Esophagus muscularis mucosa (tissue), 4 donors: ENCODE results near the gene DEGS1. TPM values are rescaled to one million over a fixed set of nuclear protein-coding genes. Genes with fewer than 3 reads are reported as not detected.
"Not testable (repeated sequence)": the region's sequence is repeated elsewhere in the genome, so short reads cannot be mapped to it uniquely, and the experiment has no call there.

Experiments used
- DNase-seq: peaks from one replicate; pipeline ENCODE4 v3.0.0-alpha.2; 2017; ENCODE audit errors: extremely low spot score
- H3K27ac ChIP-seq, 4 donors: fragments of 200-600 bp; sonication (generic); replicated peaks in 1 of 4; 1 replicate in 3 of 4; 2 replicates in 1 of 4; pipeline ENCODE4 v1.5.1; 2016 to 2019; ENCODE audit warnings: mild to moderate bottlenecking in 1 of 4
- H3K27me3 ChIP-seq, 4 donors: fragments of 200-600 bp; sonication (generic); one replicate each; pipeline versions ENCODE4 v1.5.1 to v1.6.0; 2016 to 2019
- H3K36me3 ChIP-seq, 4 donors: fragments of 200-600 bp; sonication (generic); one replicate each; pipeline ENCODE4 v1.5.1; 2016 to 2019
- H3K4me1 ChIP-seq, 4 donors: fragments of 200-600 bp; sonication (generic); one replicate each; pipeline ENCODE4 v1.5.1; 2016 to 2019
- H3K4me3 ChIP-seq, 4 donors: fragments of 200-600 bp; sonication (generic); 1 replicate in 2 of 4; 2 replicates in 2 of 4; pipeline ENCODE4 v1.5.1; 2016 to 2019; ENCODE audit warnings: mild to moderate bottlenecking in 4 of 4, moderate library complexity in 1 of 4
- H3K9me3 ChIP-seq, 4 donors: fragments of 200-600 bp; sonication (generic); 1 replicate in 3 of 4; 2 replicates in 1 of 4; pipeline ENCODE4 v1.5.1; 2016 to 2019
- EP300 ChIP-seq: sonication (generic); formaldehyde crosslinking; IDR thresholded peaks from one replicate; pipeline ENCODE4 v1.6.1; 2017; ENCODE audit warnings: antibody characterized with exemption
- POLR2A ChIP-seq: fragments of 450-650 bp; IDR thresholded peaks from one replicate; pipeline ENCODE4 v1.6.1; 2017; ENCODE audit warnings: antibody characterized with exemption, moderate library complexity, mild to moderate bottlenecking, low read depth
- POLR2AphosphoS5 ChIP-seq, 2 donors: sonication (generic); formaldehyde crosslinking; IDR thresholded peaks; one replicate each; pipeline ENCODE4 v1.6.1; 2017; ENCODE audit warnings: antibody characterized with exemption in 2 of 2
- WGBS: methylation state at CpG from one replicate; pipeline ENCODE4 v1.1.5; 2018; 5-methylcytosine and 5-hydroxymethylcytosine counted together
- intact Hi-C: fragments of 100-400 bp; cut with DNase I; formaldehyde crosslinking; loops from one replicate; pipeline ENCODE4 v1.15.1; 2023
- total RNA-seq, 4 donors: library from RNA; depleted of rRNA; stranded (reverse); fragments of >200 nt; gene quantifications; one replicate each; pipeline versions ENCODE4 v1.1.0 to v1.2.1, GENCODE V29; 2016
- TF ChIP-seq, protein P1 (sequence below), 3 experiments: fragments of 200-600 bp in 2 of 3; fragments of 450-650 bp in 1 of 3; sonication (generic) in 2 of 3; IDR thresholded peaks; one replicate each; pipeline ENCODE4 v1.5.1; 2017 to 2019; ENCODE audit warnings: antibody characterized with exemption in 3 of 3, mild to moderate bottlenecking in 2 of 3, moderate library complexity in 1 of 3

DEGS1 gene
- total RNA-seq, 4 donors from 2014 or later, result 117 to 152 (median 124) TPM

DNA sequence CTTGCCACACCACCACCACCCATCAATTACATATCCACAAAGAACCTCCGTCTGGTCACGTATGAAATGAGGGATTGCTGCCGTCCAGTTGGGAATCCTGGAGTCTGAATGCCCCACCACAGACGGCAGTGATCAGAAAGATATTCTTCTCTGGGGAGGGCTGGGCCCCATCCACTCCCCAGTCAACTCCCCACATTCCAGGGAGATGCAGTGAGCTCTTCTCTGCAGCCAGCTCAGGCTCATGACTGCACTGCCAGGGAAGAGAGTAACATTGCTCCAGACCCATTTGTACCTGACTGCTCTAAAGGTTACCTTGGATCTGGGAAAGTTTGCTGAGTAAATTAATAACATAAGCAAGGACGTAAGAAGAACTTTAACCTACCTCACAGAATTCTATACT lies 18.3 kb downstream of the DEGS1 start:
- peaks cover 18 to 40% (median 33%) of the 10 kb centered on the region in 4 donors for H3K4me1 ChIP-seq
- TF ChIP-seq, protein P1, sequence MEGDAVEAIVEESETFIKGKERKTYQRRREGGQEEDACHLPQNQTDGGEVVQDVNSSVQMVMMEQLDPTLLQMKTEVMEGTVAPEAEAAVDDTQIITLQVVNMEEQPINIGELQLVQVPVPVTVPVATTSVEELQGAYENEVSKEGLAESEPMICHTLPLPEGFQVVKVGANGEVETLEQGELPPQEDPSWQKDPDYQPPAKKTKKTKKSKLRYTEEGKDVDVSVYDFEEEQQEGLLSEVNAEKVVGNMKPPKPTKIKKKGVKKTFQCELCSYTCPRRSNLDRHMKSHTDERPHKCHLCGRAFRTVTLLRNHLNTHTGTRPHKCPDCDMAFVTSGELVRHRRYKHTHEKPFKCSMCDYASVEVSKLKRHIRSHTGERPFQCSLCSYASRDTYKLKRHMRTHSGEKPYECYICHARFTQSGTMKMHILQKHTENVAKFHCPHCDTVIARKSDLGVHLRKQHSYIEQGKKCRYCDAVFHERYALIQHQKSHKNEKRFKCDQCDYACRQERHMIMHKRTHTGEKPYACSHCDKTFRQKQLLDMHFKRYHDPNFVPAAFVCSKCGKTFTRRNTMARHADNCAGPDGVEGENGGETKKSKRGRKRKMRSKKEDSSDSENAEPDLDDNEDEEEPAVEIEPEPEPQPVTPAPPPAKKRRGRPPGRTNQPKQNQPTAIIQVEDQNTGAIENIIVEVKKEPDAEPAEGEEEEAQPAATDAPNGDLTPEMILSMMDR (IDR thresholded peaks at IDR 0.05), result no peak
- TF ChIP-seq EP300 (no peak), POLR2A (no peak), POLR2AphosphoS5 (IDR thresholded peaks at IDR 0.05) (no peak)
- no peaks in the 10 kb centered on the region for H3K9me3 ChIP-seq
- no peak overlapping the region for H3K4me3 ChIP-seq
- DNase-seq, result no peak
- 96% methylated on average over 5 of the region's 5 CpGs for WGBS
- peaks cover 0 to 3% (median 0%) of the 10 kb centered on the region in 4 donors for H3K36me3 ChIP-seq
- H3K27me3 ChIP-seq, result no peaks in the 10 kb centered on the region
- intact Hi-C loops, result no loop called here
- no peak overlapping the region for H3K27ac ChIP-seq

DNA sequence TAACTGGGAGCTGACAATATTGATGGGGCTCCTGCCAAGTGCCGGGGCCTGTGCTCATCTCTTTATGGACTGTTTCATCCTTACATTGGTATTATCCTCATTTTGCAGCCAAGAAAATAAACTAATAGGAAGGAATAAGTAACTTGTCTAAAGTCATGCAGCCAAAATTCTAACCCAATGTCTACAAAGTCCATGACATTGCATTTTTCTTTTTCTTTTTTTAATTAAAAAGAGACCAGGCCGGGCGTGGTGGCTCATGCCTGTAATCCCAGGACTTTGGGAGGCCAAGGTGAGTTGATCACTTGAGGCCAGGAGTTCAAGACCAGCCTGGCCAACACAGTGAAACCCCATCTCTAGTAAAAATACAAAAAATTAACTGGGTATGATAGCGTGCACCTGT lies 18.8 kb downstream of the DEGS1 start:
- intact Hi-C loops, result no loop called here
- WGBS, result 95% methylated on average over 4 of the region's 4 CpGs

DNA sequence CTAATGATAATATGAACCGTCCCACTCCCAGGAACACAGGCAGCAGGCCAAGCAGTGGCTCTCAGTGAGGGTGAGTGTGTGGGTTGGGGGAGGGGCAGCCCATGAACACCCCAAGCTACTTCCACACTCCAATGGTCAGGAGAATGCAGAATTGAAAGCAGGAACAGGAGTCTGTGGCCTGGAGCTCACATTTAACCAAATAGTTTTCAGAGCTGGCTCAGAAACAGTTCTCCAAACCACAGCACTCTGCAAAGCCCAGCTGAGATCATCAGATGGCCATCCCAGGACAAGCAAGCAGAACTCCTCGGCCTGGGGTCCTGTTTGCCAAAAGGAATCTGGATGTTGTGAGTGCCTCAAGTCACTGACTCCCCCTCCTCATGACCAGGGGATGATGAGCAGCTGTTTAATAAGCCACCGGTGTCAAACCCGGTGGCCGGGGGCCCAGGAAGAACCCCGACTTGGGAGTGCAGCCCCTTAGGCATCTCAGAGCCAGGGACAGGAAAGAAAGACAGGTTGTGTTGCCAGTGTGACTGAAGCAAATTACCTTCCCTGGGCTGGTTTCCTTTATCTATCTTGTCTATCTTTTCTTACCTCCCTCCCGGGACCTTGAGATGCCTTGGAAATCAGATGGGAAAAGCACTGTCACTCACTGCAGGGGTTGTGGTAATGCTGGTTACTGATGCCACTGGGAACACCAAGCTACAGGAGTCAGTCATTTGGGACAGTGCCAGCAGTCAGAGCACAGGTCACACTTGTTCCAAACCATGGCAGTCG lies 20.4 kb downstream of the DEGS1 start:
- Histone ChIP-seq H3K27me3 (no peaks in the 10 kb centered on the region), H3K9me3 (no peaks in the 10 kb centered on the region), H3K27ac (peak overlapping the region in 1 of 4 donors; percentile 39), H3K36me3 (peaks cover 0 to 3% (median 0%) of the 10 kb centered on the region in 4 donors), H3K4me1 (peaks cover 18 to 27% (median 25%) of the 10 kb centered on the region in 4 donors), H3K4me3 (no peak overlapping the region)
- WGBS, result 57% methylated on average over 8 of the region's 8 CpGs
- TF ChIP-seq POLR2A, result no peak
- no peak for TF ChIP-seq POLR2AphosphoS5 (IDR thresholded peaks at IDR 0.05)
- no peak for TF ChIP-seq EP300
- TF ChIP-seq, protein P1 (IDR thresholded peaks at IDR 0.05), result no peak
- intact Hi-C loops, result no loop called here
- DNase-seq, result no peak

More for the DNA sequence above, 18.8 kb downstream of the DEGS1 start:
- TF ChIP-seq EP300, result no peak
- H3K36me3 ChIP-seq, result peaks cover 0 to 3% (median 0%) of the 10 kb centered on the region in 4 donors
- peaks cover 18 to 35% (median 31%) of the 10 kb centered on the region in 4 donors for H3K4me1 ChIP-seq
- H3K27ac ChIP-seq, result no peak overlapping the region
- H3K27me3 ChIP-seq, result no peaks in the 10 kb centered on the region
- H3K4me3 ChIP-seq, result no peak overlapping the region
- no peak for DNase-seq
- H3K9me3 ChIP-seq, result no peaks in the 10 kb centered on the region

DNA sequence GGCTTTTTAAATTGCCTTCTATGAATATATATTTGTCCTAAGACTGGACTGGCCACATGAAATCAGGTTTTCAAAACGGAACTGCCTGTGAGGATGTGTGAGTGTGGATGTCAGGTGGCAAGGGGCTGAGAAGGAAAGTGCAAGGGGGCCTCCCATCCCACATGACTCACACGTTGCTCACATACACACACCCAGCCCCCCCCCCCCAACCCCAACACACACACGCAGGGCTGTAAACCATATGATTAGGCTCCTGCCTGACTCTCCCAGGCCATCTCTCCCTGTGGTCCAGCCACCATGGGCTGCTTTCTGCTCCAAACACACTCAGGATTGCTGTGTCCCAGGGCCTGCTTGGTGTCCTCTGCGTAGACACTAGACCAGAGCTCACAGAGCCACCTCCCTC lies 22.4 kb downstream of the DEGS1 start:
- peak overlapping the region in 2 of 4 donors; percentile 31 to 63 for H3K27ac ChIP-seq
- 22% methylated on average over 3 of the region's 4 CpGs for WGBS
- intact Hi-C loops, result no loop called here

GRCh38 chr1:224205931-224206538 lies 23.0 kb downstream of the DEGS1 start:
- H3K9me3 ChIP-seq, DNase-seq, intact Hi-C loops, H3K36me3 ChIP-seq, H3K27me3 ChIP-seq, H3K4me3 ChIP-seq: not testable (repeated sequence)
- H3K27ac ChIP-seq, result peak overlapping the region in 1 of 4 donors; percentile 63
- H3K4me1 ChIP-seq, result peaks cover 18 to 37% (median 29%) of the 10 kb centered on the region in 4 donors
- 85% methylated on average over 10 of the region's 10 CpGs for WGBS

More for the DNA sequence above, 22.4 kb downstream of the DEGS1 start:
- H3K4me3 ChIP-seq, result peak overlapping the region in 1 of 4 donors; percentile 23
- H3K27me3 ChIP-seq, result no peaks in the 10 kb centered on the region
- peaks cover 0 to 3% (median 0%) of the 10 kb centered on the region in 4 donors for H3K36me3 ChIP-seq
- no peak for DNase-seq
- no peaks in the 10 kb centered on the region for H3K9me3 ChIP-seq
- H3K4me1 ChIP-seq, result peaks cover 18 to 33% (median 25%) of the 10 kb centered on the region in 4 donors
- TF ChIP-seq POLR2AphosphoS5 (IDR thresholded peaks at IDR 0.05) (no peak), EP300 (no peak)

- no peak for DNase-seq
- WGBS, result 43% methylated on average over 4 of the region's 4 CpGs
- intact Hi-C loops, result no loop called here
- Histone ChIP-seq H3K4me3 (no peak overlapping the region), H3K9me3 (no peaks in the 10 kb centered on the region), H3K27ac (no peak overlapping the region), H3K4me1 (peaks cover 2 to 33% (median 29%) of the 10 kb centered on the region in 4 donors), H3K27me3 (no peaks in the 10 kb centered on the region), H3K36me3 (no peaks in the 10 kb centered on the region)
- TF ChIP-seq EP300 (no peak), POLR2AphosphoS5 (IDR thresholded peaks at IDR 0.05) (no peak), POLR2A (no peak)
- TF ChIP-seq, protein P1 (IDR thresholded peaks at IDR 0.05), result no peak
Observed at GRCh38 chr1:224211206-224211962, 28.3 kb downstream of the DEGS1 start.
